Astrocyte (in vitro differentiated cells and primary cell): Measurements from ENCODE around the gene MPC1L.

Experiments
- CTCF ChIP-seq: IDR thresholded peaks from 2 replicates; pipeline ENCODE4 v1.5.1; 2011; ENCODE audit warnings: low read depth, mild to moderate bottlenecking, inconsistent platforms, low read length, moderate library complexity; ENCODE audit not compliant: insufficient read depth
- EZH2 ChIP-seq: IDR thresholded peaks from 2 replicates; pipeline ENCODE4 v1.6.1; 2012; ENCODE audit warnings: mild to moderate bottlenecking, low read length, inconsistent platforms; ENCODE audit not compliant: insufficient read depth

GRCh38 chrX:40612511-40612910, 10.7 kb upstream of the MPC1L start:
- no peak for TF ChIP-seq EZH2
- TF ChIP-seq CTCF, result no peak
